Superior temporal gyrus (tissue), 1 donor: ENCODE results near the gene DNHD1.

Experiments used
- DNase-seq: peaks from one replicate; pipeline ENCODE4 v3.0.0-alpha.2; 2016; ENCODE audit errors: extremely low spot score

DNHD1 gene

DNA sequence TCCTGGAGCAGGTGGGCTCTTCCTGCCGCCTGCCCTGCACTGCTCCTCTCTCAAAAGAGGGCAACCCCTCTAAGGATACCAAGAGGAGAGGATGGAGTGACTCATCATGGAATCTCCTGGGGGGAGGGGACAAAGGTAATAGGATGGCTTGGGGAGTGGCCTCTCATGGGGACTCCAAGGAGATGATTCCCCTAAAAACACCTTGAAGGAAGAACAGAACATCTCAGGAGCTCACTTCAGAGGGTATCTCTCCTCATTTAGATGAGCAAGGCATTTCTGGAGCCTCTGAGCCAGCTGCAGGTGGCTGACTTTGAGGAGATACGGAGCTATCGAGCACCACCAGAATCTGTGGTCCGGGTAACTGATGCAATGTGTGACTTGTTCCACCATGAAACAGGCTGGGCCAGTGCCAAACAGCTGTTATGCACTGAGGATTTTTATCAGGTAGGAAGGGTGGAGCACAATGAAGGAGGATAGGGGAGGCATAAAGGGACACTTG lies 66.1 kb downstream of the DNHD1 start:
- DNase-seq = no peak

DNA sequence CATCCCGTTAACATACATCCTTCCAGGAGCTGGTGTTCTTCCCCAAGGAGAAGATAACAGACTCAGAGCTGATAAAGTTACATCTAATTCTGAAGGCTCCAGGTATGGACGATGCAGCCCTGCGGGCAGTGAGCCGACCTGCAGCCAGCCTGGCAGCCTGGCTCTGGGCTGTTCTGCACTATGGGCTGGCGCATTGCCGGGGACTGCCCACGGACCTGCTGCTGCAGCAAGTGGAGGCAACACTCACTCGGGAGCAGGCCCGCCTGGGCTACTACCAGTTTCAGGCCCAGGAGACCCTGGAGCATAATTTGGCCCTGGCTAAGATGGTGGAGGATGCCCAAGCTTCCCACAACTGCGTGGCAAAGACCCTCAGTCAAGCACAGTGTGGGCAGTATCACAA lies 66.6 kb downstream of the DNHD1 start:
- DNase-seq = no peak

GRCh38 chr11:6565325-6565724 lies 68.2 kb downstream of the DNHD1 start:
- DNase-seq = no peak

GRCh38 chr11:6565988-6566703 lies 69.1 kb downstream of the DNHD1 start:
- DNase-seq = no peak

DNA sequence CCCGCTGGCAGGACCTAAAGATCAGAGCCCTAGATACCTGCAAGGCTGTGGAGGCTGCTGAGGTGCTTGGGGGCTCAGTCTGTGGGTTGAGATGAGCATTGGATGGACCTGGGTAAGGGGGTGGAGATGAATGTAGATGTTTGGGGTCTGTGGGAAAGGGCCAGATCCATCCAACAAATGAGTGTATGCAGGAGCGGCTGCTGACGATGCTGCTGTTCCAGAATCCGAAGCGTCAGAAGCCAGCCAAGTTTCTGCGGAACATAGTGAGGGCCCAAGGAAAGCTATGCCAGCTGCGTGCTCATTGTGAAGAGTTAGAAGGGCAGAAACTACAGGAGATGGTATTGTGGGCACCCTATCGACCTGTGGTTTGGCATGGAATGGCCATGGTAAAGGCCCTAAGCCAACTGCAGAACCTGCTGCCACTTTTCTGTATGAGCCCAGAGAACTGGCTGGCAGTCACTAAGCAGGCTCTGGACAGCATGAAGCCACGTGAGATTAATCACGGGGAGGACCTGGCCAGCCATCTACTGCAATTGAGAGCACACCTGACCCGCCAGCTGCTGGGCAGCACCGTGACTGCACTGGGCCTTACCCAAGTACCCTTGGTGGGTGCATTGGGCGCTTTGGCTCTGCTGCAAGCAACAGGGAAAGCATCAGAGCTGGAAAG lies 69.8 kb downstream of the DNHD1 start:
- no peak for DNase-seq

DNA sequence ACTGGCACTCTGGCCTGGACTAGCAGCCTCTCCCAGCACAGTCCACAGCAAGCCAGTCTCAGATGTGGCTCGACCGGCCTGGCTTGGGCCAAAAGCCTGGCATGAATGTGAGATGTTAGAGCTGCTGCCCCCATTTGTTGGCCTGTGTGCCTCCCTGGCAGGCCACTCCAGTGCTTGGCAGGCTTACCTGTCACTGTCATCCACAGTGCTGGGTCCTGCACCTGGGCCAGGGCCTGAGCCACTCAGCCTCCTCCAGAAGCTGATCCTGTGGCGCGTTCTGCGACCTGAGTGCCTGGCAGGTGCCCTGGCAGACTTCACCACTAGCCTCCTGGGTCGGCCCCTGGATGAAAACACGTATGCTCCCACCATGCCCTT lies 70.3 kb downstream of the DNHD1 start:
- no peak for DNase-seq

DNA sequence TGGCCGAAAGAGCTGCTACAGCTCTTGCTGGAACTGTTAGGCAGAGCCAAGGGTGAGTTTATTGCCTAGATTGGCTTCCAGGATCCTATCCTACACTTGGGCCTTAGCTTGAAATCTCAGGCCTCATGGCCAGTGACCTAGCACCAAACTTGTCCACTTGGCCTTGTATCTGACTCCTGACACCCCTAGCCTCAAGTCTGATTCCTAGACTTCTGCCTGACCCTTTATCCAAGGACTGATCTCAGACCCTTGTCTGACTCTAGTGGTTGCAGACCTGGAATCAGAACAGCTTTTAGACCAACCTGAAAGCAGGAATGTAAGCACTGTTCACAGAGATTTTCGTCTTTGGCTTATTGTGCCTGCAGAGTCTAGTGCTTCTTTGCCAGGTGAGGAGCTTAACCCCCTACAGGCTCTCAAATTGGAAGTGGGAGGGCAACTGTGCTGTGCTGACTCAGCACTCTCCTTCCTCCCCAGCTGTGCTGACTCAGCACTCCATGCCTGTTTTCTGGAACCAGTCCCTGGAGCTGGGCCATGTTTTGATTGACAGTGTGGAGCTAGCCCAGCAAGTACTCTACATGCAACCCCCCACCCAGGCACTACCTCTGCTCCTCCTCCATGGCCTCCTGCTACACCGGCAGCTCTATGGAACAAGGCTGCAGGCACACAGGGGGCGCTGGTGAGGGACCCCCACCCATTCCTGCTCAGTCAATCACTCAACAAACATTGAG lies 71.3 kb downstream of the DNHD1 start:
- peak; percentile 42 for DNase-seq

GRCh38 chr11:6569706-6570105 lies 72.6 kb downstream of the DNHD1 start:
- no peak for DNase-seq

- no peak for DNase-seq
Measured at GRCh38 chr11:6570691-6571427, 73.8 kb downstream of the DNHD1 start.

DNA sequence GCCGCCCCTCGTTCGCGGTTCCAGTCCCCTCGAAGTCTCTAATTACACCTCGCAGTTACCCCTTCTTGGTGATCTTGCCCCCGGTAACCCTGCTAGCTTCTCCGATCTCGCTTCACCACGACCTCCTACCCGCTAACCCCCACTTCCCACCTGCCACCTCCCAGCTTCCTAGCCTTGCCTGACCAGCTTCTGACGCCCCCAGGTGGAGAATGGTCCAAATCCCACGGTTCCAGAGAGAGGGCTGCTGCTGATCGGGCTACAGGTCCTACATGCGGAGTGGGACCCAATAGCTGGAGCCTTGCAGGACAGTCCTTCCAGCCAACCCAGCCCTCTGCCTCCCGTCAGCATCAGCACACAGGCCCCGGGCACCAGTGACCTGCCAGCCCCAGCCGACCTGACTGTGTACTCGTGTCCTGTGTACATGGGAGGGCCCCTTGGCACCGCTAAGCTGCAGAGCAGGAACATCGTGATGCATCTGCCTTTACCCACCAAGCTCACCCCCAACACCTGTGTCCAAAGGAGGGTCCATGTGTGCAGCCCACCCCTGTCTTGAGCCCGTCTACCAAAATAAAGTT lies 74.4 kb downstream of the DNHD1 start:
- DNase-seq = no peak

DNA sequence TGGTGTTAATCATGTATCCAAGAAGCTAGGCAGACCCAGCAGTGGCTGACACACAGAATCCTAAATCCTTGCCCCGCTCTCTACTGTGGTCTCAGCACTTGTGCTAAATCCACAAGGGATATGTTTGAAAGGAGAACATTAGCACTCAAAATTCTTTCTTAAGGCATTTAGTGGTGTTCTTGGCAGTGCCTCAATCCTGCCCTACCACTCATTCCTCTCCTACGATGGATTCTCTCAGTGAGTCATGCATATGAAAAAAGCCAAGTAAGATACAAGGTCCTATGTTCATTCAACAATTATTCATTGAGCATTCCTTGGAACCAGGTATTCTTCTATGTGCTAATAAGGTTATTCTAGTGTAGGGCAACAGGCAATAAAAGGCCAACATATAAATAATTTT lies 75.1 kb downstream of the DNHD1 start:
- DNase-seq = peak; percentile 55

GRCh38 chr11:6574816-6575715 lies 78.0 kb downstream of the DNHD1 start:
- DNase-seq = peak; percentile 56

DNA sequence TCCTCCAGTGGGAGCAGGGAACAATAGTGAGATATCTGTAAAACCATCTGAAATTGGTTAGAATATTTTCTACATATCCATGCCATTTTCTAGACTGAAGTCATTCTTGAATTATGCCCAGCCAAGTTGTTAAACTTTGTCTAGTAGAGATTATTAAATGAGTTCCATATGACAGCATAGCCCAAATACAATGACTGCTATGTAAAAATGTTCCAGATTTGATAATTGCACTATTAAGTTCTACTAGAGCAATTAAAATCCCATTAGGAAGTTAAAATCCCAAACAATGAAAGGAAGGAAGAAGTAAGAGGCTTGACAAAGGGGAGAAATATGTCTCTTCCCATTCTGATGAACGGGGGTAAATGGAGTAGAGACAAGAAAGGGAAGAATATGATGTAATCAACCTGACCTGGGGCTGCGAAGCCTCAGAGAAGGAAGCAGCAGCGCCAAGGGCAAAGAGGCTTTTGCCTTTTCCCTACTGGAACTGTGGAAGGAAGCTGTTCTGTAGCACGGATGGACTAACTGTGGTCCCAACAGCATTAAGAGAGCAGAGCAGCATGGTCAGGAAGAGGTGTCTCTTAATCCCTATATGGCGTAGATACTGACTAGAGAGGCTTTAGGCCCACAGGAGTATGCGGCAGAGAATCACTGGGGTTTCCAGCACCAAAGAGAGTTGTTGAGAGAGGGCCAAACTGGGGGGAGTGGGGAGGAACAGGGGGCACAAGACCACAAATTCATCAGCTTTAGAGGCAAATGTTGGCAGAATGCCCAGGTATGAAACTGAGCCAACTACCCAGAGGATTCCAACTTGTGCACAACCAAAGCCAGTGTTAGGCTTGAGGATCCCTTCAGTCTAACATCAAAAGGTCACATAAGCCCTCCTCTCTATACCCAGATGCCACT lies 79.6 kb downstream of the DNHD1 start:
- DNase-seq = peak; percentile 97

DNA sequence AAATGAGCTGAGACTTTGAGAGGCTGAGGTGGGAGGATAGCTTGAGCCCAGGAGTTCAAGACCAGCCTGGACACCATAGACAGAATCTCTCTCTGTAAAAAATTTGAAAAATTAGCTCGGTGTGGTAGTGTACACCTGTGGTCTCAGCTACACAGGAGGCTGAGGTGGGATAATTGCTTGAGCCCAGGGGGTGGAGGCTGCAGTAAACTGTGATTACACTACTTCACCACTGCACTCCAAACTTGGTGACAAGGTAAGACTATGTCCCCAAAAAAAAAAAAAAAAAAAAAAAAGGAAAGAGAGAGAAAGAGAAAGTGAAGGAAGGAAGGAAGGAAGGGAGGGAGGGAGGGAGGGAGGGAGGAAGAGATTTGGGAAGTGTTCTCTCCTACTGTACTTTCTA lies 81.1 kb downstream of the DNHD1 start:
- no peak for DNase-seq

DNA sequence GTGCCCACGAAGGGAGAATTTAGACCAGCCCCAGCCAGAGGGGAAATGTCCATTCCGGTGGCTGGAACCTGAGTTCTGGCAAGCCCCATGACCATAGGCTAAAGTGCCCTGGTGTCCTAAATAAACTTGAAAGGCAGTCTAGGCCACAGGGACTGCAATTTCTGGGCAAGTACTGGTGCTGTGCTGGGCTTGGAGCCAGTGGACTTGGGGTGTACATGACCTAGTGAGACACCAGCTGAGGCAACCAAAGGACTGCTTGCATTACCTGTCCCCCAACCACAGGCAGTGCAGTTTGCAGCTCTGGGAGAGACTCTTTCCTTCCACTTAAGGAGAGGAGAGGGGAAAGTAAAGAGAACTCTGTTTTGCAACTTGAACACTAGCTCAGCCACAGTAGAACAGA lies 82.6 kb downstream of the DNHD1 start:
- no peak for DNase-seq

- DNase-seq = no peak
Measured at GRCh38 chr11:6583584-6583983, 86.5 kb downstream of the DNHD1 start.

- DNase-seq = no peak
Measured at GRCh38 chr11:6584528-6584927, 87.4 kb downstream of the DNHD1 start.

DNA sequence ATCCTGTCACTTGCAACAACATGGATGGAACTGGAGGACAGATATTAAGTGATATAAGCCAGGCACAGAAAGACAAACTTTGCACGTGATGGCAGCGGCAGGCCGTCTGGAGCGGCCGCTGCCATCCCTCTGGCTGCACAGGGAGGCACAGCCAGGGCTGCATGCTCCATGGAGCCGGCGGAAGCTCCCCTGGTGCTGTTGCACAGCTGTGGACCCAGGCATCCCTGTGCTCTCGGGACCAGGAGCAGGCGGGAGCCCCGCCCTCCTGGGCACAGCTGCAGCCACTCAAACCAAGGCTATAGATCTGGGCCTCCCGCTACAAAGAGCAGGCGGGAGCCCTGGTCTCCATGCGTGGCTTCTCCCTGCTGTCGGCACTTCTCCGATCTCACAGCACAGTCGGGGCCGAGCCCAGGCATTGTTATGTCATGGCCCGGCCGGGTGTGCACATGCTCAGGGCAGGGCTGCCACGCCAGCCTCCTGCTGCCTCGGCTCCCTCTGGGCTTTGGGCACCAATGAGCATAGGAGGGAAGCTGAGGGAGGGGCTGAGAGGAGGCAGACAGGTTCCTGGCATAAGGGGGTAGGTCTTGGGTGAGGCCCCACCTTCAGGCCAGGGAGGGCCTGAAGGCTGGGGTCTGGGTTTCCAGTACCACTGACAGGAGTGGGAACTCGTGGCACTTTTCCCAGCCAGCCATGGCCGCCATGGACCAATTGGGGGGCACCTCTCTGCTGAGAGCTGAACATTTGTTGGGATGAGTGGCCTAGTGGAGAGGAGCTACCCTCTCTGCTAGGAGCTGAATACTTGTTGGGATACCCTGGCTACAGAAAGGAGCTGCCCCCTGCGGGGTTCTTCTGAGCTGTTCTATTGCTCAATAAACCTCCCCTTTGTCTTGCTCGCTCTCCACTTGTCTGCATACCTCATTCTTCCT lies 89.6 kb downstream of the DNHD1 start:
- DNase-seq = peak; percentile 56
